Heart left ventricle (tissue), 16 donors: ENCODE measurements around the gene BMERB1. TPM values are rescaled to one million over a fixed set of nuclear protein-coding genes. Genes with fewer than 3 reads are reported as not detected.

ENCODE experiments used
- ATAC-seq, 4 donors: fragments of 200-7000 bp; cut with Tn5 transposase; one replicate each; pipeline ENCODE4 v1.9.1; 2020 to 2022; ENCODE audit warnings: moderate library complexity in 4 of 4, mild to moderate bottlenecking in 3 of 4, moderate number of reproducible peaks in 1 of 4
- DNase-seq, 5 donors: peaks; one replicate each; pipeline ENCODE4 v3.0.0-alpha.2; 2020
- H3K27ac ChIP-seq, 12 donors: fragments of 200-600 bp; sonication (generic) in 4 of 12; one replicate each; pipeline versions ENCODE4 v1.5.0 to v1.8.0; 2016 to 2022; ENCODE audit warnings: mild to moderate bottlenecking in 2 of 12
- H3K27me3 ChIP-seq, 9 donors: fragments of 200-600 bp; sonication (generic) in 2 of 9; one replicate each; pipeline versions ENCODE4 v1.5.1 to v1.8.0; 2016 to 2022; ENCODE audit warnings: mild to moderate bottlenecking in 3 of 9
- H3K36me3 ChIP-seq, 9 donors: fragments of 200-600 bp; sonication (generic) in 2 of 9; one replicate each; pipeline versions ENCODE4 v1.5.0 to v1.8.0; 2018 to 2022; ENCODE audit warnings: mild to moderate bottlenecking in 2 of 9
- H3K4me1 ChIP-seq, 12 donors: fragments of 200-600 bp; sonication (generic) in 4 of 12; one replicate each; pipeline versions ENCODE4 v1.5.0 to v1.8.0; 2016 to 2022; ENCODE audit warnings: mild to moderate bottlenecking in 3 of 12
- H3K4me3 ChIP-seq, 12 donors: fragments of 200-600 bp; sonication (generic) in 4 of 12; one replicate each; pipeline versions ENCODE4 v1.5.0 to v1.8.0; 2017 to 2022; ENCODE audit warnings: mild to moderate bottlenecking in 9 of 12, moderate library complexity in 4 of 12
- H3K9me3 ChIP-seq, 12 donors: fragments of 200-600 bp; sonication (generic) in 4 of 12; one replicate each; pipeline versions ENCODE4 v1.5.0 to v1.8.0; 2016 to 2022; ENCODE audit warnings: mild to moderate bottlenecking in 1 of 12
- POLR2A ChIP-seq, 2 donors: fragments of 450-650 bp; IDR thresholded peaks; one replicate each; pipeline ENCODE4 v1.6.1; 2017; ENCODE audit warnings: antibody characterized with exemption in 2 of 2, mild to moderate bottlenecking in 2 of 2, moderate library complexity in 2 of 2
- WGBS, 4 donors: extraction: QIAGEN DNeasy Blood & Tissue Kit in 2 of 4; methylation state at CpG; one replicate each; pipeline versions ENCODE4 v1.1.5 to v1.1.7; 2013 to 2018; 5-methylcytosine and 5-hydroxymethylcytosine counted together
- intact Hi-C, 10 donors: fragments of 100-400 bp; cut with DNase I; formaldehyde crosslinking; loops; one replicate each; pipeline versions ENCODE4 v1.11.1 to v1.14.2; 2022
- polyA plus RNA-seq, 2 donors: library from polyadenylated mRNA; stranded (reverse); fragments of 200-250 nt; gene quantifications; one replicate each; pipeline ENCODE4 v1.2.3, GENCODE V29; 2013
- total RNA-seq, 9 donors: library from RNA; depleted of rRNA in 2 of 9; stranded (reverse); fragments of >200 nt in 2 of 9; fragmentation: NEBNext Ultra II Directional in 3 of 9; extraction: Animal tissue kit (Norgen Biotek cat#: 25700) in 3 of 9; gene quantifications; one replicate each; pipeline versions ENCODE4 v1.1.0 to v1.2.4, GENCODE V29; 2016 to 2023
- TF ChIP-seq, protein P1 (sequence below), 12 donors: fragments of 200-600 bp; sonication (generic) in 4 of 12; IDR thresholded peaks; one replicate each; pipeline versions ENCODE4 v1.5.0 to v1.8.0; 2018 to 2022; ENCODE audit warnings: antibody characterized with exemption in 12 of 12, mild to moderate bottlenecking in 5 of 12
- donor health status: ischemic (EF 13 %, LVEDD 7.1; RV severe dilation, severe dysfunction).
- donor health status: healthy with polysubstance abuse.
- donor health status: DM: no; HTN: yes; CAD: no.
- donor health status: DM: no; HTN: no; CAD: no.
- donor health status: ischemic (EF 25% LVEDD 6.9; RV normal size, moderate dysfunction).
- donor health status: ischemic (EF 25% LVEDD 5.7; RV mildly dilated, moderate dysfunction).
- donor health status: healthy.
- donor health status: DM: yes; HTN: yes; CAD: no.
- donor health status: ischemic (EF 35%, LVEDD 5.7; RV mildly dilated, moderate dysfunction).
- donor health status: nonischemic (EF 11% LVEDD 7.7; RV severe dilation, severe dysfunction).
- donor health status: DM: yes; HTN: yes; CAD: no.
- donor health status: PGD.
- donor health status: ischemic (EF 29% LVEDD 5.4; RV normal size, mild dysfunction).
- donor health status: nonischemic (EF 23%, LVEDD 6.1; RV moderate dilation, normal function).

The BMERB1 gene
- total and polyA plus RNA-seq, 11 donors, result 20.8 to 105 (median 70.5) TPM

DNA sequence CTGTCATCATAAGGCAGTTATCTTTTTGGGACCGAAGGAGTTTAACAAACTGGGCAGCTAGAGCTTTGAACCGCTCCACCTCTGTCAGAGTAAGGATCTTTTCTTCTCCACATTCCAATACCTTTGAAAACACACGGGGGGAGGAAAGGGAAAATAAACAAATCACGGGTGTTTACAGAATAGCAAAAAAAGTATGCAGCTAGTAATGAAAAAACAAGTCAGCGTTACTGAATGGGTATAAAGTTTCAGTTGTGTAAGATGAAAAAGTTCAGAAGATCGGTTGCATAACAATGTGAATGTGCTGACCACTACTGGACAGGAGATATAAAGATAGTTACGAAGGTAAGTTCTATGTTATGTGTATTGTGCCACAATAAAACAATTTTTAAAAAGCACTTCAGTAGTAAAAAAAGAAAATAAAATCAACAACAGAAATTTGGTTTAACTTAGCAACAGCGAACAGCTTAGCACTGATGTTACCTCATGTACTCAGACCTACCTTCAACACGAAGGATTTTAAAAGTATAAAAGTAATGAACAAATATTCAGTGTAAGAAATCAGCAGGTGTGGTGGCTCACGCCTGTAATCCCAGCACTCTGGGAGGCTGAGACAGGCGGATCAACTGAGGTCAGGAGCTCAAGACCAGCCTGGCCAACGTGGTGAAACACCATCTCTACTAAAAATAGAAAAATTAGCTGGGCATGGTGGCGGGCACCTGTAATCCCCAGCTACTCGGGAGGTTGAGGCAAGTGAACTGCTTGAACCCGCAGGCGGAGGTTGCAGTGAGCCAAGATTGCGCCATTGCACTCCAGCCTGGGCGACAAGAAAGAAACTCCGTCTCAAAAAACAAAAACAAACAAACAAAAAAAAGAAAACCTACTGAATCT lies 174.3 kb downstream of the BMERB1 start:
- TF ChIP-seq POLR2A (IDR thresholded peaks at IDR 0.05), result no peak
- TF ChIP-seq, protein P1, sequence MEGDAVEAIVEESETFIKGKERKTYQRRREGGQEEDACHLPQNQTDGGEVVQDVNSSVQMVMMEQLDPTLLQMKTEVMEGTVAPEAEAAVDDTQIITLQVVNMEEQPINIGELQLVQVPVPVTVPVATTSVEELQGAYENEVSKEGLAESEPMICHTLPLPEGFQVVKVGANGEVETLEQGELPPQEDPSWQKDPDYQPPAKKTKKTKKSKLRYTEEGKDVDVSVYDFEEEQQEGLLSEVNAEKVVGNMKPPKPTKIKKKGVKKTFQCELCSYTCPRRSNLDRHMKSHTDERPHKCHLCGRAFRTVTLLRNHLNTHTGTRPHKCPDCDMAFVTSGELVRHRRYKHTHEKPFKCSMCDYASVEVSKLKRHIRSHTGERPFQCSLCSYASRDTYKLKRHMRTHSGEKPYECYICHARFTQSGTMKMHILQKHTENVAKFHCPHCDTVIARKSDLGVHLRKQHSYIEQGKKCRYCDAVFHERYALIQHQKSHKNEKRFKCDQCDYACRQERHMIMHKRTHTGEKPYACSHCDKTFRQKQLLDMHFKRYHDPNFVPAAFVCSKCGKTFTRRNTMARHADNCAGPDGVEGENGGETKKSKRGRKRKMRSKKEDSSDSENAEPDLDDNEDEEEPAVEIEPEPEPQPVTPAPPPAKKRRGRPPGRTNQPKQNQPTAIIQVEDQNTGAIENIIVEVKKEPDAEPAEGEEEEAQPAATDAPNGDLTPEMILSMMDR (IDR thresholded peaks at IDR 0.05), result no peak
- no peaks in the 10 kb centered on the region for H3K9me3 ChIP-seq
- DNase-seq (no peak), ATAC-seq (no peak)
- intact Hi-C loops, result loop anchor here in 1 of 10 donors (10.0 kb wide), 1 partner anchor 184 kb away; no protein-coding TSS in a partner anchor
- peaks cover 0 to 18% (median 8%) of the 10 kb centered on the region in 12 donors for H3K4me1 ChIP-seq
- H3K27ac ChIP-seq, result peak overlapping the region in 9 of 12 donors; percentile 32 to 82 (median 61)
- H3K36me3 ChIP-seq, result peaks cover 0 to 100% (median 94%) of the 10 kb centered on the region in 9 donors
- no peaks in the 10 kb centered on the region for H3K27me3 ChIP-seq
- H3K4me3 ChIP-seq, result no peak overlapping the region
- 87 to 91% (median 90%) methylated on average over 19 of the region's 19 CpGs for WGBS, 4 donors

DNA sequence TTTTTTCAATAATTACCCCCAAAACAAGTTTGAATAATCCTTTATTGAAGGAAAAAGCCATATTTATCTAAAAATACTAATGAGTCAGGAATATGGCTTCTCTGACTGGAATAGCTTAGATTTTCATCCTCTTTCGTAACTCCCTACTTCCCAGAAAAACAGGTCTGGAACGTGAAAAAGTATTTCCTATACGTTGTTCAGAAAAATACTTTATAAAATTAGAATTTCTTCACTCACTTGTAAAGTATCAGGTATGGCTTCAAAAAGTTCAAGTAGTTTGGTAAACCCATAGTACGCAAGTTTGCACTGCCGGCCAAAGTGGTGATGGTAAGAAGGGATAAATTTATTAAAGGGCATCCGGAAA lies 174.9 kb downstream of the BMERB1 start:
- TF ChIP-seq, protein P1 (IDR thresholded peaks at IDR 0.05), result no peak
- no peak for TF ChIP-seq POLR2A (IDR thresholded peaks at IDR 0.05)
- H3K9me3 ChIP-seq, result no peaks in the 10 kb centered on the region
- peaks cover 0 to 100% (median 94%) of the 10 kb centered on the region in 9 donors for H3K36me3 ChIP-seq
- H3K4me3 ChIP-seq, result no peak overlapping the region
- WGBS, 4 donors, result 92 to 95% (median 93%) methylated on average over 6 of the region's 6 CpGs
- no peaks in the 10 kb centered on the region for H3K27me3 ChIP-seq
- intact Hi-C loops, result loop anchor here in 1 of 10 donors (10.0 kb wide), 1 partner anchor 184 kb away; no protein-coding TSS in a partner anchor
- H3K27ac ChIP-seq, result no peak overlapping the region
- no peak for DNase-seq
- ATAC-seq, result no peak
- H3K4me1 ChIP-seq, result peaks cover 0 to 18% (median 8%) of the 10 kb centered on the region in 12 donors

DNA sequence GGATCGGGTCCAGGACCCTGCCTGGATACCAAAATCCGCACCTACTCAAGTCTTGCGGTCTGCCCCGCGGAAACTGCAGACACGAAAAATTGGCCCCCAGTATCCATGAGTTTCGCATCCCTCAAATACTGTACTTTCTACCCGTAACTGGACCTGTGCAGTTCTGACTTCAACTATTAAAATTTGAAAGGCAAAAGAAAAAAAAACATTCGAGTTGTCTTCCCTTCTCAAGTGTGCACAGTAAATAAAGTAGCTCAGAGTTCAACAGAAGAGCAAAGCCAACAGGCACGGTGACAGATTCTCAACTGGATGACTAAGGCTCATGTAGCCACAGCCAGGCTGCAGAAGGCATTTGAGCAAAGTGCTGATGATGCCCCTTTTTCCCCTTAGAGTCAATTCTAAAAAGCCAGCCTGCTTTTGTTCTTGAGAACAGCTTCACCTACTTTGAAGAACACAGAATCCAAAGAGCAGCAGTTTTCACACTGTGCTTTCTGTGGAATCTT lies 176.0 kb downstream of the BMERB1 start:
- ATAC-seq, result no peak
- peaks cover 0 to 100% (median 95%) of the 10 kb centered on the region in 9 donors for H3K36me3 ChIP-seq
- no peak for TF ChIP-seq POLR2A (IDR thresholded peaks at IDR 0.05)
- TF ChIP-seq, protein P1 (IDR thresholded peaks at IDR 0.05), result no peak
- H3K27ac ChIP-seq, result no peak overlapping the region
- H3K27me3 ChIP-seq, result no peaks in the 10 kb centered on the region
- WGBS, 4 donors, result 88 to 96% (median 93%) methylated on average over 10 of the region's 10 CpGs
- intact Hi-C loops, result no loop called here
- H3K4me3 ChIP-seq, result no peak overlapping the region
- H3K9me3 ChIP-seq, result no peaks in the 10 kb centered on the region
- no peak for DNase-seq
- peaks cover 0 to 18% (median 8%) of the 10 kb centered on the region in 12 donors for H3K4me1 ChIP-seq

DNA sequence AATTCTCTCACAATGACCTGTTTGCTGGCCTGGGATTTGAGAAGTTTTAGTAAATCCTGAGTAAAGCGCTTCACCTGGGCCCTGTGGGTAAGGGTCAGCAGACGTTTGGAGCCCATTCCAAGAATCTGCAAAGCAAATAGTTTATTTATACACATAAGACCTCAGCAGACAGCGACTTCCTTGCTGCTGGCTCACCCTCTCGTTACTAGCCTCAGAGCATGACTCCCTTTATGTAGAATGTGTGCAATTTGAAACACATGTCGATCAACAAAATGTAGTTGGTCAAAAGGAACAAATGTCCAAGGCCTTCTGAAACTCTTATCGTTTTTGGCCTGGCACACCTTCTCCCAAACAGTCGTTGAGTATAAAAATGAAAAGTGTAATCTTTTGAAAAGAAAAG lies 177.2 kb downstream of the BMERB1 start:
- Histone ChIP-seq H3K27ac (no peak overlapping the region), H3K36me3 (peaks cover 0 to 100% (median 95%) of the 10 kb centered on the region in 9 donors), H3K27me3 (no peaks in the 10 kb centered on the region), H3K4me3 (no peak overlapping the region), H3K9me3 (no peaks in the 10 kb centered on the region), H3K4me1 (peaks cover 0 to 18% (median 8%) of the 10 kb centered on the region in 12 donors)
- ATAC-seq (no peak), DNase-seq (no peak)
- intact Hi-C loops, result no loop called here
- WGBS, 4 donors, result 91 to 95% (median 93%) methylated on average over 7 of the region's 7 CpGs
- TF ChIP-seq POLR2A (IDR thresholded peaks at IDR 0.05), result no peak
- TF ChIP-seq, protein P1 (IDR thresholded peaks at IDR 0.05), result no peak
